ENCODE results near the gene NCKAP1. TPM values are rescaled to one million over a fixed set of nuclear protein-coding genes. Genes with fewer than 3 reads are reported as not detected.

NCKAP1 gene
- total RNA-seq, 1 experiment from 2014 or later: 115 TPM

DNA sequence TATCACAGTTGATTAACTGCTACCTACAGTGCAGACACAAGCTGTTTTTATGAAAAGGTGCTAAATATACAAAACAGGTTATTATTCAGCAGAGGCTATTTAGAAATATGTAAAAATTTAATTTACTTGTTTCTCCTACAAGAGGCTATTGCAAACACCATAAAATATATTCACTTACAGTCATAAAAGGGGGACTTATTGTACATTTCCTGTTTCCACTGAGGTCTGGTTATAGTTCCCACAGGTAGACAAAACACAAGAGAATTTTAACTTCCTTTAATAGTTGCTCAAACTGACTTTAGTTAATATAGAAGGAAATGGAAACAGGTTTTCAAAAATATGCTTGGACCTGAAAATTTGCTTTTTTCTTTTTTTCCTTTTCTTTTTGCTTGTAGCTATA is 131.8 kb downstream of the NCKAP1 start (continued):
- TF ChIP-seq TCF7L2 (IDR thresholded peaks at IDR 0.05; ENCODE audit: borderline replicate concordance, extremely low read depth, insufficient read depth, insufficient read length): no peak
- TF ChIP-seq, protein P1, sequence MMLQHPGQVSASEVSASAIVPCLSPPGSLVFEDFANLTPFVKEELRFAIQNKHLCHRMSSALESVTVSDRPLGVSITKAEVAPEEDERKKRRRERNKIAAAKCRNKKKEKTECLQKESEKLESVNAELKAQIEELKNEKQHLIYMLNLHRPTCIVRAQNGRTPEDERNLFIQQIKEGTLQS (IDR thresholded peaks at IDR 0.05): no peak

DNA sequence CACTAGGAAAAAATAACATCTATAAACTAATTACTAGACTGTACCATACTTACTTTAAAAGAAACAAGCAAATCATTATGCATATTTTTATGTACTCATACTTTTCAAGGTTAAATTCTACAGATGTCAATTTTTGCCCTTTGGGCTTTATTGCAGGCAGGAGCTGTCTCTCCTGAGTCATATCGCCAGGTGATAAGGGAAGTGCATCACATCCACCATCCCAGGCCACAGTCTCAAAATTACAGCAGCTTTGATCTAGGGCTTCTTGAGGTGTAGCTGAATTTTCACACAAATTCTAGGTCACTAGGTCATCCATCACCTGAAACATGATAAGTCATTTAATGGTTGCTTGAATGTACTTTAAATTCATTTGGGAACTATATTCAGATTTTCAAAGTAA is 133.4 kb downstream of the NCKAP1 start:
- H3K9ac ChIP-seq (ENCODE audit: low read length): no peak overlapping the region
- H3K4me1 ChIP-seq (ENCODE audit: control insufficient read depth in 1 of 2, insufficient read depth in 2 of 2, low read length in 2 of 2): peaks cover 3 to 6% of the 10 kb centered on the region in 2 experiments; a peak in 1 of 4 replicates
- H3K36me3 ChIP-seq (ENCODE audit: control insufficient read depth in 1 of 2, insufficient read depth in 2 of 2, low read length in 2 of 2): peaks cover 0 to 4% of the 10 kb centered on the region in 2 experiments; a peak in 1 of 4 replicates
- H3K4me3 ChIP-seq (replicated peaks in 1 of 2; ENCODE audit: low read depth in 1 of 2, low read length in 2 of 2): no peak overlapping the region
- H3K9me3 ChIP-seq (ENCODE audit: control insufficient read depth in 1 of 2, insufficient read depth in 1 of 2, low read depth in 1 of 2, low read length in 2 of 2): no peaks in the 10 kb centered on the region
- no peak overlapping the region for H3K27ac ChIP-seq (ENCODE audit: low read depth, low read length)
- TF ChIP-seq CBX3 (IDR thresholded peaks at IDR 0.05; ENCODE audit: low read depth): no peak
- TF ChIP-seq FOSL1 (IDR thresholded peaks at IDR 0.05; ENCODE audit: low read depth): no peak
- no peak for TF ChIP-seq ZNF274 (IDR thresholded peaks at IDR 0.05; ENCODE audit: low read depth, low read length)
- TF ChIP-seq SIN3A (IDR thresholded peaks at IDR 0.05; ENCODE audit: low read depth): no peak
- TF ChIP-seq SP1 (IDR thresholded peaks at IDR 0.05; ENCODE audit: low read depth): no peak
- TF ChIP-seq EZH2 (IDR thresholded peaks at IDR 0.05): no peak
- no peak for TF ChIP-seq SRF (IDR thresholded peaks at IDR 0.05; ENCODE audit: low read depth)
- TF ChIP-seq POLR2AphosphoS5 (IDR thresholded peaks at IDR 0.05; ENCODE audit: low read depth, low read length): no peak
- no peak for TF ChIP-seq EZH2phosphoT487 (IDR thresholded peaks at IDR 0.05; ENCODE audit: borderline replicate concordance)
- TF ChIP-seq, protein P2, sequence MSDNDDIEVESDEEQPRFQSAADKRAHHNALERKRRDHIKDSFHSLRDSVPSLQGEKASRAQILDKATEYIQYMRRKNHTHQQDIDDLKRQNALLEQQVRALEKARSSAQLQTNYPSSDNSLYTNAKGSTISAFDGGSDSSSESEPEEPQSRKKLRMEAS (IDR thresholded peaks at IDR 0.05): no peak
- TF ChIP-seq YY1 (IDR thresholded peaks at IDR 0.05; ENCODE audit: extremely low read depth, insufficient replicate concordance, low read depth, low read length): no peak
- TF ChIP-seq RAD21 (IDR thresholded peaks at IDR 0.05; ENCODE audit: low read depth): no peak
- TF ChIP-seq TCF7L2 (IDR thresholded peaks at IDR 0.05; ENCODE audit: borderline replicate concordance, extremely low read depth, insufficient read depth, insufficient read length): no peak
- CTCF ChIA-PET: no interaction called here
- no peaks in the 10 kb centered on the region for H3K79me2 ChIP-seq (ENCODE audit: insufficient read depth, low read length)
- ATAC-seq: no peak
- BruUV-seq (replicated peaks): no TSS peak
- intact Hi-C loops (cut with micrococcal nuclease): no loop called here
- H4K20me1 ChIP-seq (ENCODE audit: insufficient read depth): no peaks in the 10 kb centered on the region
- POLR2A ChIA-PET: no interaction called here
- DNase-seq (ENCODE audit: low read depth, low spot score): no peak
- H3K9me2 ChIP-seq (ENCODE audit: insufficient read depth): no peaks in the 10 kb centered on the region
- H3K27me3 ChIP-seq (ENCODE audit: insufficient read depth, low read length): no peaks in the 10 kb centered on the region
- RAD21 ChIA-PET (ENCODE audit: low non-redundant PET in 1 of 2, low total read pairs in 2 of 2, uncharacterized antibody in 2 of 2, unreplicated experiment in 2 of 2): no interaction called here
- H2AFZ ChIP-seq (ENCODE audit: low read depth, low read length, poor library complexity, severe bottlenecking): no peak overlapping the region
- H3K4me2 ChIP-seq (ENCODE audit: low read length): no peak overlapping the region
